PFSK-1 (cell line): ENCODE data around the gene SORCS3.

Experiments used
- FOXP2 ChIP-seq: optimal IDR thresholded peaks from 2 replicates; pipeline ENCODE3; 2011; ENCODE audit warnings: borderline replicate concordance, control low read depth, inconsistent platforms; ENCODE audit not compliant: insufficient read depth; ENCODE audit errors: extremely low read length, extremely low read depth
- POLR2AphosphoS5 ChIP-seq: IDR thresholded peaks from 2 replicates; pipeline ENCODE4 v1.6.1; 2012; ENCODE audit warnings: low read depth, mild to moderate bottlenecking, control low read depth, low read length, moderate library complexity
- SIN3A ChIP-seq: IDR thresholded peaks from 2 replicates; pipeline ENCODE4 v1.6.1; 2012; ENCODE audit warnings: mild to moderate bottlenecking, low read length, moderate library complexity, borderline replicate concordance; ENCODE audit not compliant: insufficient read depth
- TAF1 ChIP-seq: IDR thresholded peaks from 2 replicates; pipeline ENCODE4 v1.6.1; 2012; ENCODE audit warnings: low read length, control low read depth, borderline replicate concordance; ENCODE audit not compliant: insufficient read depth
- TF ChIP-seq, protein P1 (sequence below), 2 experiments: IDR thresholded peaks; 2 replicates each; pipeline versions ENCODE4 v1.6.1 to v1.8.0; 2011 to 2012; ENCODE audit warnings: low read depth in 2 of 2, low read length in 2 of 2, control low read depth in 1 of 2, inconsistent platforms in 1 of 2, mild to moderate bottlenecking in 1 of 2, moderate library complexity in 1 of 2; ENCODE audit not compliant: insufficient read depth in 1 of 2

The SORCS3 gene

DNA sequence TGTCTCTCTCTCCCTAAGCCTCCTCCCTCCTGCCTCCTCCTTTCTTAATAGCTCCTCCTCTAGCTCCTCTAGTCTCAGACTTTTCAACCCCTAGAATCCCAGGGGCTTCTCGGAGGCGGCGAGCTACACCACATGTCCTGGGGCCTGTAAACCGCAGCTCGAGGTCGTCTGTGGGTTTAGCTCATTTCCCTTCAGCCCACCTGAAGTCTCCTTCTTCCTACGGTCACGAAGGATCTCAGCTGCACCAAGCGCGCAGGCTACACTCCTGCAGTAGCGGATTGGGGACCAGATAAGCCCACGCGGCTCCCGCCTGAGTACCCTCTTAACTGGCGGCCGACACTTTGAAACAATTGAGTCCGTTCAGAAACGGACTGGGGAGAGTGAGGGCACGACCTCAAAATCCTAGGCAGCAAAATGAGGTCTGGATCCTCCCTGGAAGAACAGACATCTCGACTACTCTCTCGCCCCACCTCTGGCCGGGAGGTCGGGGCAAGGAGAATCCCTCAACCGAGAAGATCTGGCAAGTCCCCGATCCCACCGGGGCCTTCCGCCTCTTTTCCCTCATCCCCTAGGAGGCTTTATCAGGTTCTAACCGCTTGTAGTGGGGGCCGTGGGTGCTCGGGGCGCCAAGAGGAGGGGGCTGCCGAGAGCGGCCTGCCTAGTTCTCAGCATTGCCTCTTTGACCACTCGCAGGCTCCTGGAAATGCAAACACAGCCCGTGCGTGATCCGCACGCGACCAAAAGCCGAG lies 1.3 kb upstream of the SORCS3 start:
- TF ChIP-seq FOXP2: no peak
- no peak for TF ChIP-seq POLR2AphosphoS5
- TF ChIP-seq TAF1: no peak
- no peak for TF ChIP-seq SIN3A
- TF ChIP-seq, protein P1, sequence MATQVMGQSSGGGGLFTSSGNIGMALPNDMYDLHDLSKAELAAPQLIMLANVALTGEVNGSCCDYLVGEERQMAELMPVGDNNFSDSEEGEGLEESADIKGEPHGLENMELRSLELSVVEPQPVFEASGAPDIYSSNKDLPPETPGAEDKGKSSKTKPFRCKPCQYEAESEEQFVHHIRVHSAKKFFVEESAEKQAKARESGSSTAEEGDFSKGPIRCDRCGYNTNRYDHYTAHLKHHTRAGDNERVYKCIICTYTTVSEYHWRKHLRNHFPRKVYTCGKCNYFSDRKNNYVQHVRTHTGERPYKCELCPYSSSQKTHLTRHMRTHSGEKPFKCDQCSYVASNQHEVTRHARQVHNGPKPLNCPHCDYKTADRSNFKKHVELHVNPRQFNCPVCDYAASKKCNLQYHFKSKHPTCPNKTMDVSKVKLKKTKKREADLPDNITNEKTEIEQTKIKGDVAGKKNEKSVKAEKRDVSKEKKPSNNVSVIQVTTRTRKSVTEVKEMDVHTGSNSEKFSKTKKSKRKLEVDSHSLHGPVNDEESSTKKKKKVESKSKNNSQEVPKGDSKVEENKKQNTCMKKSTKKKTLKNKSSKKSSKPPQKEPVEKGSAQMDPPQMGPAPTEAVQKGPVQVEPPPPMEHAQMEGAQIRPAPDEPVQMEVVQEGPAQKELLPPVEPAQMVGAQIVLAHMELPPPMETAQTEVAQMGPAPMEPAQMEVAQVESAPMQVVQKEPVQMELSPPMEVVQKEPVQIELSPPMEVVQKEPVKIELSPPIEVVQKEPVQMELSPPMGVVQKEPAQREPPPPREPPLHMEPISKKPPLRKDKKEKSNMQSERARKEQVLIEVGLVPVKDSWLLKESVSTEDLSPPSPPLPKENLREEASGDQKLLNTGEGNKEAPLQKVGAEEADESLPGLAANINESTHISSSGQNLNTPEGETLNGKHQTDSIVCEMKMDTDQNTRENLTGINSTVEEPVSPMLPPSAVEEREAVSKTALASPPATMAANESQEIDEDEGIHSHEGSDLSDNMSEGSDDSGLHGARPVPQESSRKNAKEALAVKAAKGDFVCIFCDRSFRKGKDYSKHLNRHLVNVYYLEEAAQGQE (IDR thresholded peaks at IDR 0.05; ENCODE audit: insufficient read depth in 1 of 2, low read depth in 2 of 2, low read length in 2 of 2): no peak

DNA sequence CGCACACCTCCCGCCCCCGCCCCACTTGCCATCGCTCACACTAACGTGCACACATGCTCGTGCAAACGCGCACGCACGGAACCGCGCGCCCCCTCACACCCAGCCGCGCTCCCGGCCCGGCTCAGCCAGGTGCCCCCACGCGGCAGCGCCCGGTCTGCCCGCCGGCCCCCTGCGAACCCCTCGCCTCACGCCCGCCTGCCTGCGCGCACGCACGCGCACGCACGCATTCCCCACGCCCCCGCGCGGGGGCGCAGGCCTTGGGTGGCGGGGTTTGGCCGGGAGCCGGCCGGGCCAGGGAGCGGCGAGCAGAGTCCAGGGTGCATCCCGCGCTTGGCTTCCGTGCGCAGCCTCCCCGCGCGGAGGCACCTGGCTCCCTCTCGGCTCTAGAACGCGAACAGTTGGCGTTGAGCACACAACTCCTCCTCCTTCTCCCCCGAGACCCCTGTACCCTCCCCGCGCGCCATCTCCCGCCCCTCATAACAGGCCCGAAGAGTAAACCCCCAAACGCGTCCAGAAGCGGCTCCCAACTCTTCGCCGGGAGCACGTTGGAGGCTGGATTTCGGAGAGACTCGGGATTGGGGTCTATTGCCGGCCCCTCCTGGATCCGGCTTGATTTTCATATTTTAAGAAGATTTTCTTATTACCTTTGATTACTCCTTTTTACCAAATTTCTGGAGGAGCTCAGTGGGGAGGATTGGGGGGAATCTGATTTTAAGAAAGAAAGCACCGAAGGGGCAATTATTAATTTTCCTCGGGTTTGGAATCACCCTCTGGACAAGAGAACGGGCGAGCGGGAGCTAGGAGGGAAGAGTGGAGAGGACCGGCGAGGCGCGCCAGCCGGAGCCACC lies 527 bp upstream of the SORCS3 start:
- TF ChIP-seq SIN3A: no peak
- TF ChIP-seq, protein P1 (IDR thresholded peaks at IDR 0.05; ENCODE audit: insufficient read depth in 1 of 2, low read depth in 2 of 2, low read length in 2 of 2): no peak
- no peak for TF ChIP-seq POLR2AphosphoS5
- no peak for TF ChIP-seq TAF1
- no peak for TF ChIP-seq FOXP2

DNA sequence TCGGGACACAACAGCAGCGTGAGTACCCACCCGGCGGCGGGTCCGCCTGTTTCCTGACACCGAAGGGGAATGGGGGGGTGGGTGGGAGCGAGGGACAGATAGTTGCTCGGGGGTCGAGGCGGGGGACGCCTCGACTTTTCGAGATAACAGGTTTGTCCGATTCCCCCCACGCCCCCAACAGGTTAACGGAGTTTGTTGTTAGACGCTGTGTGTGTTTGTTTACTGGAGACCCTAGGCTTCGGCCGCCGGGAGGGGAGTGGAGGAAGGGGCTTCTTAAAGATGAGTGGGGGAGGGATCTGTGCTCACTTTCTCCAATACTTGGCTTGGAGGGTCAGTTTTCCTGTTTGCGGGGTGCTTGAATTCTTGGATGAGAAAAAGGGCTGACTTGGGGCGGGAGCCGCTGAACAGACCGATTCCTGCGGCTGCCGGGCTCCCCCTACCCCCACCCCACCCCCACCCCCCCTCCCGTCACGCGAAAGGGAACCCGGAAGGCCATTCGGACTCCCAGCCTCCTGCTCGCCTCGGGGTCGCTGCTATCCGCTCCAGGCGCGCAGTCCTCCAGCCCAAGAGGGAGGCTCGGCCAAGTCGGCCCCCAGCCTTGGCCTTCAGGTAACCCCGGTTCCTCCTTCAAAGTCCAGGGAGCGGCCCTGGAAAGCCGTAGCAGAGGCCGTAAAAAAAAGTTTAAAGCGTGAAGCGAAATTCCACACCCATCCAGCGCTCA lies 1.0 kb downstream of the SORCS3 start:
- TF ChIP-seq SIN3A (no peak), FOXP2 (no peak), TAF1 (no peak), POLR2AphosphoS5 (no peak)
- TF ChIP-seq, protein P1 (IDR thresholded peaks at IDR 0.05; ENCODE audit: insufficient read depth in 1 of 2, low read depth in 2 of 2, low read length in 2 of 2): no peak

DNA sequence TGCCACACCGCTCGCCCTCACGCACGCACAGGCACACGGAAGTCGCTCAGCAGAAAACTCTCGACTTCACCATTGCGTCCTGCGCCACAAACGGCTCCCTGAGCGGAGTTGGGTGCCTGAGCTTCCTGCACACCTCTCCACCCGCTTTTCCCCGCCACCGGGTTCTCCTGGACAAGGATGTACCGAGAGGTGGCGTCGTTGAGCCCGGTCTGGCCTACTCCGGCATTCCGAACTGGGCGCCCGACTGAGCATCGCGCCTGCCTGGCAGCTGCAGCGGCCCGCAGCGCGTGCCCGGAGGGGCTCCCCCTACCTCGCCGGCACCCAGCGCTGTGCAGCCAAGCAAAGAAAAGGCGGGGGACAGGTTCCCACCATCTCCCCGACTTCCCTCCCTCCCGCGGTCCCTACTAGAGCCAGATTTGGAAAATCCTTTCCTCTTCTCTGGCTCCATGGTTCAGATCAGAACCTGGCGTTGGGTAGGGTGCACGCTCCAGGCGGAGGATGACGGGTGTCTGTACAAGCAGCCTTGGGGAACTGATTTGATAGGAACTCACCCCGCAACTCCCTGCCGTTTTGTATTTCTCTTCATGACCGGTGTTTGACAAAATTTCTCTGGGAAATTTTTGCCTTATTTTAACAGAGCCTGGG lies 1.7 kb downstream of the SORCS3 start:
- TF ChIP-seq, protein P1 (IDR thresholded peaks at IDR 0.05; ENCODE audit: insufficient read depth in 1 of 2, low read depth in 2 of 2, low read length in 2 of 2): no peak
- TF ChIP-seq SIN3A: no peak
- TF ChIP-seq POLR2AphosphoS5: no peak
- no peak for TF ChIP-seq TAF1
